Measurements from ENCODE around the gene EMC9. TPM values are rescaled to one million over a fixed set of nuclear protein-coding genes. Genes with fewer than 3 reads are reported as not detected.
A peak's percentile ranks its signal among the peaks of the same experiment; 100 is the strongest.

The EMC9 gene
- total and polyA plus RNA-seq, 4 donors: 4.6 to 29.4 (median 20.0) TPM

DNA sequence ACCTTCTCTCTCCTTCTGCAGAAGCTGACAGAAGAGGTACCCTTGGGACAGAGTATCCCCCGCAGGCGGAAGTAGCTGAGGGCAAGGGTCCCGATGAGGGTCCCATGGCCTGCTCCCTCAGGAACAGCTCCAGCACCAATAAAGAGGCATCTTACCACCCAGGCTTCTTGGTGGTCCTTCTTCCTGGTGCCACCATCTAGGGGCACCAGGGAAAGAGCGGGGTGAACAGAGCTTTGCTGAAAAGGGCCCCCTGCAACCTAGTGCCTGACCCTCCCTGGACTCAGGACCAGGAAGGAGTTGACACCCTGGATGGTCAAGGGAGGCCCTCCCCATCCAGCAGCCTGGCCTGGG, 19.1 kb upstream of the EMC9 start:
- Histone ChIP-seq H3K27me3 (ENCODE audit: control insufficient read depth in 3 of 3, insufficient read depth in 3 of 3, low read length in 2 of 3) (no peaks in the 10 kb centered on the region), H3K9me3 (ENCODE audit: control insufficient read depth in 4 of 4, insufficient read depth in 3 of 4, low read length in 3 of 4) (no peaks in the 10 kb centered on the region), H3K36me3 (ENCODE audit: control insufficient read depth in 4 of 4, insufficient read depth in 4 of 4, low read length in 4 of 4) (peaks cover 25 to 57% (median 42%) of the 10 kb centered on the region in 4 donors), H3K4me3 (no peak overlapping the region), H3K4me1 (ENCODE audit: control insufficient read depth in 5 of 5, insufficient read depth in 5 of 5, low read length in 5 of 5) (peaks cover 0 to 15% (median 8%) of the 10 kb centered on the region in 5 donors), H3K27ac (ENCODE audit: low read depth in 1 of 2, low read length in 1 of 2) (peak overlapping the region; percentile 65 to 69), H3K9ac (ENCODE audit: insufficient read depth in 1 of 2, low read length in 2 of 2) (no peak overlapping the region)
- TF ChIP-seq, protein P1, sequence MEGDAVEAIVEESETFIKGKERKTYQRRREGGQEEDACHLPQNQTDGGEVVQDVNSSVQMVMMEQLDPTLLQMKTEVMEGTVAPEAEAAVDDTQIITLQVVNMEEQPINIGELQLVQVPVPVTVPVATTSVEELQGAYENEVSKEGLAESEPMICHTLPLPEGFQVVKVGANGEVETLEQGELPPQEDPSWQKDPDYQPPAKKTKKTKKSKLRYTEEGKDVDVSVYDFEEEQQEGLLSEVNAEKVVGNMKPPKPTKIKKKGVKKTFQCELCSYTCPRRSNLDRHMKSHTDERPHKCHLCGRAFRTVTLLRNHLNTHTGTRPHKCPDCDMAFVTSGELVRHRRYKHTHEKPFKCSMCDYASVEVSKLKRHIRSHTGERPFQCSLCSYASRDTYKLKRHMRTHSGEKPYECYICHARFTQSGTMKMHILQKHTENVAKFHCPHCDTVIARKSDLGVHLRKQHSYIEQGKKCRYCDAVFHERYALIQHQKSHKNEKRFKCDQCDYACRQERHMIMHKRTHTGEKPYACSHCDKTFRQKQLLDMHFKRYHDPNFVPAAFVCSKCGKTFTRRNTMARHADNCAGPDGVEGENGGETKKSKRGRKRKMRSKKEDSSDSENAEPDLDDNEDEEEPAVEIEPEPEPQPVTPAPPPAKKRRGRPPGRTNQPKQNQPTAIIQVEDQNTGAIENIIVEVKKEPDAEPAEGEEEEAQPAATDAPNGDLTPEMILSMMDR (IDR thresholded peaks at IDR 0.05; ENCODE audit: control extremely low read depth, extremely low read depth): no peak
- WGBS, 2 donors: 96 to 98% methylated on average over 4 of the region's 4 CpGs
- DNase-seq (no peak), ATAC-seq (ENCODE audit: insufficient read depth, low FRiP score) (no peak)

DNA sequence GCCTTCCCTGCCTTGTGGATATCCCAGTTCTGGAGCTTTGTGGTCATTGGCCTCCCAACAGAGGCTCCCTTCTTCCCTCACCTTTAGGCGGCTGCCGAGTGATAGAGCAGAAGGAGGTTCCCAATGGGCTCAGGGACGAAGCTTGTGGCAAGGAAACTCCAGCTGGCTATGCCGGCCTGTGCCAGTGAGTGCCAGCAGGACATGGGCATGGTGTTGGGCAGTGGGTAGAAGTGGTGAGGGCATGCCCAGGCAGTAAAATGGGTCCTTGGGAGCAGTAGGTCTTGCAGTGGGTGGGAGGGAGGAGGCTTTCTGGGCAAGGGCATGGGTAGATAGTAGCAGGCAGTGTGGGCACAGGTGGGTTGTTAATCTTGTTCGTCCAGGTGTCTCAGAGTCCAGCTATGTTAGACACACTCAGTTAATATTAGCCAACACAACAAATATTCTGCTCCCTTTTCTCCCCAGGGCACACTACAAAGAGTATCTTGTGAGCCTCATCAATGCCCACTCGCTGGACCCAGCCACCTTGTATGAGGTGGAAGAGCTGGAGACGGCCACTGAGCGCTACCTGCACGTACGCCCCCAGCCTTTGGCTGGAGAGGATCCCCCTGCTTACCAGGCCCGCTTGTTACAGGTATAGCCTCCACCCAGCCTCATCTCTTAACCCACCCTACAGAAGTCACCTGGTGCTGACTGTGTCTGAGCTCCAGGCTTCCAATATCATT, 18.5 kb upstream of the EMC9 start:
- peaks cover 25 to 57% (median 40%) of the 10 kb centered on the region in 4 donors for H3K36me3 ChIP-seq (ENCODE audit: control insufficient read depth in 4 of 4, insufficient read depth in 4 of 4, low read length in 4 of 4)
- DNase-seq: no peak
- no peaks in the 10 kb centered on the region for H3K9me3 ChIP-seq (ENCODE audit: control insufficient read depth in 4 of 4, insufficient read depth in 3 of 4, low read length in 3 of 4)

DNA sequence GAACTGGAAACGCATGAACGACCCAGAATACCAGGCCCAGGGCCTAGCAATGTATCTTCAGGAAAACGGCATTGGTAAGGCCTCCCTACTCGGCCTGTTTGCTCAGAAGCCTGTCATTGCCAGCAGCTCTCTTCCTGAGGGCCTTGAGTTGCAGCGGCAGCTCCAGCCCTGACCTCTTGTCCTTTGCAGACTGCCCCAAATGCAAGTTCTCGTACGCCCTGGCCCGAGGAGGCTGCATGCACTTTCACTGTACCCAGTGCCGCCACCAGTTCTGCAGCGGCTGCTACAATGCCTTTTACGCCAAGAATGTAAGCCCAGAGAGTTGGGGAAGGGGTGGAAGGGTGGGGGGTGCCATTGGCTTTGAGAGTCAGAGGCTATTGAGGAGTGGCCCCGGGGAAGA, 15.9 kb upstream of the EMC9 start:
- Histone ChIP-seq H3K4me1 (ENCODE audit: control insufficient read depth in 5 of 5, insufficient read depth in 5 of 5, low read length in 5 of 5) (peaks cover 0 to 15% (median 6%) of the 10 kb centered on the region in 5 donors), H3K9ac (ENCODE audit: insufficient read depth in 1 of 2, low read length in 2 of 2) (no peak overlapping the region), H3K36me3 (ENCODE audit: control insufficient read depth in 4 of 4, insufficient read depth in 4 of 4, low read length in 4 of 4) (peaks cover 21 to 36% (median 29%) of the 10 kb centered on the region in 4 donors), H3K4me3 (no peak overlapping the region), H3K27ac (ENCODE audit: low read depth in 1 of 2, low read length in 1 of 2) (no peak overlapping the region), H3K27me3 (ENCODE audit: control insufficient read depth in 3 of 3, insufficient read depth in 3 of 3, low read length in 2 of 3) (no peaks in the 10 kb centered on the region), H3K9me3 (ENCODE audit: control insufficient read depth in 4 of 4, insufficient read depth in 3 of 4, low read length in 3 of 4) (no peaks in the 10 kb centered on the region)
- 94 to 95% methylated on average over 12 of the region's 12 CpGs for WGBS, 2 donors
- ATAC-seq (ENCODE audit: insufficient read depth, low FRiP score): no peak
- TF ChIP-seq, protein P1 (IDR thresholded peaks at IDR 0.05; ENCODE audit: control extremely low read depth, extremely low read depth): no peak
- no peak for DNase-seq

More for the DNA sequence above, 18.5 kb upstream of the EMC9 start:
- no peak overlapping the region for H3K9ac ChIP-seq (ENCODE audit: insufficient read depth in 1 of 2, low read length in 2 of 2)
- H3K27me3 ChIP-seq (ENCODE audit: control insufficient read depth in 3 of 3, insufficient read depth in 3 of 3, low read length in 2 of 3): no peaks in the 10 kb centered on the region
- H3K4me3 ChIP-seq: no peak overlapping the region
- peak overlapping the region; percentile 65 to 69 for H3K27ac ChIP-seq (ENCODE audit: low read depth in 1 of 2, low read length in 1 of 2)
- TF ChIP-seq, protein P1 (IDR thresholded peaks at IDR 0.05; ENCODE audit: control extremely low read depth, extremely low read depth): no peak
- ATAC-seq (ENCODE audit: insufficient read depth, low FRiP score): no peak
- H3K4me1 ChIP-seq (ENCODE audit: control insufficient read depth in 5 of 5, insufficient read depth in 5 of 5, low read length in 5 of 5): peaks cover 0 to 15% (median 8%) of the 10 kb centered on the region in 5 donors
- WGBS, 2 donors: 91 to 93% methylated on average over 11 of the region's 11 CpGs
